ENCODE results near the gene SPEG.

DNA sequence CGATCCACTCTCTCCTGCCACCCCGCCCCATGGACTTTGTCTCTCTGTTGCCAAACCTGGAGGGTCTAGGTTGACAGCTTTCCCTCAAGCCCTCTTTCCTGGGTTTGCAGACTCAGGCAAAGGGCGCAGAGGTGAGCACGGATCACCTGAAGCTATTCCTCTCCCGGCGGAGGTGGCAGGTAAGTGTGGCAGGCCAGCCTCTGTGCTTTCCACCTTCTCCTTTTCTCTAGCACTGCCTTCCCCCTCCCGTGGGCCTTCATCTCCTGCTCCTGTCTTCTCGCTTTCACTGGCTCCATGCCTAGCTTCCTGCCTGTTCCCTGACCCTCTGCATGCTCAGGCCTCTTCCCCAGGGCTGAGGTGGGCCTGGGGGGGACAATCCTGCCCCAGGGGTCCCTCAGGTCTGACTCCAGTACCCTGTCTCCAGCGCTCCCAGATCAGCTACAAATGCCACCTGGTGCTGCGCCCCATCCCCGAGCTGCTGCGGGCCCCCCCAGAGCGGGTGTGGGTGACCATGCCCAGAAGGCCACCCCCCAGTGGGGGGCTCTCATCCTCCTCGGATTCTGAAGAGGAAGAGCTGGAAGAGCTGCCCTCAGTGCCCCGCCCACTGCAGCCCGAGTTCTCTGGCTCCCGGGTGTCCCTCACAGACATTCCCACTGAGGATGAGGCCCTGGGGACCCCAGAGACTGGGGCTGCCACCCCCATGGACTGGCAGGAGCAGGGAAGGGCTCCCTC is 48.2 kb downstream of the SPEG start:
- TF ChIP-seq, protein P1, sequence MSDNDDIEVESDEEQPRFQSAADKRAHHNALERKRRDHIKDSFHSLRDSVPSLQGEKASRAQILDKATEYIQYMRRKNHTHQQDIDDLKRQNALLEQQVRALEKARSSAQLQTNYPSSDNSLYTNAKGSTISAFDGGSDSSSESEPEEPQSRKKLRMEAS (IDR thresholded peaks at IDR 0.05) = no peak
- TF ChIP-seq TCF12 (IDR thresholded peaks at IDR 0.05; ENCODE audit: low read depth) (no peak), FOXM1 (IDR thresholded peaks at IDR 0.05; ENCODE audit: borderline replicate concordance, low read depth) (no peak), CEBPB (IDR thresholded peaks at IDR 0.05) (no peak)
